HG03558 (cell line): Measurements from ENCODE around the gene HIVEP3.
"Not testable (repeated sequence)": the region's sequence is repeated elsewhere in the genome, so short reads cannot be mapped to it uniquely, and the experiment has no call there.

ENCODE experiments used
- ATAC-seq: cut with Tn5 transposase; IDR thresholded peaks from one replicate; pipeline ENCODE4 v1.9.1; 2021; ENCODE audit warnings: moderate number of reproducible peaks; ENCODE audit not compliant: unreplicated experiment; ENCODE audit errors: extremely low read depth

The HIVEP3 gene

GRCh38 chr1:41560931-41561330 is 357.8 kb downstream of the HIVEP3 start:
- no peak for ATAC-seq

- ATAC-seq, result no peak
Measured at GRCh38 chr1:41560496-41560895, 358.2 kb downstream of the HIVEP3 start.

DNA sequence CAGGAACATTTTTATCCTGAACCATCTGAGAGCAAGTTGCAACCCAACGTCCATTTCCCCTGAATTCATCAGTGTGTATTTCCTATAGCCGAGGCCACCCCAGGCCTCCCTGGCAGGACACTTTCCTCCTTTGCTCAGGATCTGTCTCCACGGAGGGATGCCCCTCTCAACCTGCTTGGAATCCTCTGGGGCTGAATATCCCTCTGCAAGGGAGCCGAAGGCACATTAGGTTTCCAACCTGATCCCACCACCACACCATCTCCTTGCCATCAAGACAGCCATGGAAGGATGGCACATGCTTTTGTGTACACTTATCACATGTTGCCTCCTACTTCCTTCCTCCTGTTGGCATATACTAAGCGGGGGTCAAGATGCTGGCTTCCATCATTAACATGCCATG is 359.4 kb downstream of the HIVEP3 start:
- ATAC-seq, result no peak

- ATAC-seq, result no peak
Measured at GRCh38 chr1:41558761-41559171, 360.0 kb downstream of the HIVEP3 start.

GRCh38 chr1:41557751-41558455 is 360.8 kb downstream of the HIVEP3 start:
- no peak for ATAC-seq

- ATAC-seq, result not testable (repeated sequence)
Measured at GRCh38 chr1:41554746-41555145, 364.0 kb downstream of the HIVEP3 start.

DNA sequence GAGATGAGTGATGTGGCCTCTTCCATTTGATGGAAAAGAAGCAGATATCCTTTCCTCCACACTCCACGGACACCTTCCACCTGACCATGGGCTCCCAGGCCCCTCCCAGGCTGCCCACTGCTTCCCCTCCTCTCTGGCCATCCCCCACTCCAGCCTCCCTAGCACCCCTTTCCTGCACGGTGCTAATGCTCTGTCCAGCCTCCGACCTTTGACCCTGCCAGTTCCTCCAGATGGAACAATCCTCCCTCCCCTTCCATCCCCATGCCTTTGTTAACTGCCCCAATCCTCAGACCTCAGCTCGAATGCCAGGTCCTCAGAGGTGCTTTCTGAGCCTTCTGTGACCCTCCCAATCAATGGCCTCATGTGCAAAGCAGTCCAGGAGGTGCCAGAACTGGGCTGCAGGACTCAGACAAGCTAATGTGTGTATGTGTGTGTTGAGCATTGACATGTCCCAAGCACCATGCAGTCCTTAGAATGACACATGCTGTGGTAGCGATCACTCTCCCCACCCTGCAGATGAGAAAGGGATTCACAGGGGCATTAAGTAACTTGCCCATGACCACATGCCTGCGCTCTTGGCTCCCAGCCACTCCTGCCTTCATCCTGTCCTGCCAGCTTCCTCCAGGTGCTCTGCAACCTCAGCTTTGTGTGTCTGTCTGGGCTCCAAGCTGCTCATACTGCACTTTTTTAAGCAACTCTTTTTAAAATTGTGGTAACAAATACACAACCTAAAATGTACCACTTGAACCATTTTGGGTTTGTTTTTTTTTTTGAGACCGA is 370.8 kb downstream of the HIVEP3 start:
- no peak for ATAC-seq

GRCh38 chr1:41547336-41547735 is 371.4 kb downstream of the HIVEP3 start:
- no peak for ATAC-seq

- no peak for ATAC-seq
Measured at GRCh38 chr1:41546833-41547135, 371.9 kb downstream of the HIVEP3 start.

DNA sequence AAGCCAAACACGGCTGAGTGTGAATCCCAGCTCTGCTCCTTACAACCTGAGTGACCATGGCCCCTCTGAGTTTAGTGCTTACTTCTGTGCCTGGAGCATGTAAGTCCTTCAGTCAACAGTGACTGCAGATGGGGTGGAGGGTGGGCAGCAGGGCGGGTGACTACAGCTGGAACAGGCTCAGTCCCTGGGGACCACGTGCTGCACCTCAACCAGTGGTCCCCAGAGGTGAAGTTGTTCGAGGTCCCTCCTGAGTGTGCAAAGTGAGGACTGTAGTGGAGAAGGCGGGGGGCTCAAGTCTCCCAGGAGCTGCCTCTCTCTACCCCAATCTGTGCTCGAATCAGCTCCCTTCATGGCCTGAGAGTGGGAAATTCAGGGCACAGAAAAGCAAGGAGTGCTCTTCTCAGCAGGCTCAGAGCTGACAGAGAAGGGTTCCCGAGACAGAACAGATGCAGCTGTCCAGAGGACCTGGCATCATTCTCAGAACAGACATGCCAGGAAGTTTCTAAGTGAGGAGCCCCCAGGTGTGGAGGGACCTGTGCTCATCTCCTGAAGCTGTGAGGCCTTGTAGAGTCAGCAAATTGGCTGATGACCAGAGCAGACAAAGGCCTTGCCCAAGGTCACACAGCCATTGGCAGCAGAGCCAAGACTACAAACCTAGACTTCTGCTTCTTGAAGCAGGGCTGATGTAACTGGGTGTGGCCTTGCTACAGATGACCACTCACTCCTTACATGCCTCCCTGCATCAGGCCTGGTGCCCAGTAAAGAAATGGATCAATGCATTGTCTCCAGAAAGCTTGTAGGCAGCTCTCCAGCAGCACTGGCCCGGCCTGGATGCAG is 372.5 kb downstream of the HIVEP3 start:
- no peak for ATAC-seq

DNA sequence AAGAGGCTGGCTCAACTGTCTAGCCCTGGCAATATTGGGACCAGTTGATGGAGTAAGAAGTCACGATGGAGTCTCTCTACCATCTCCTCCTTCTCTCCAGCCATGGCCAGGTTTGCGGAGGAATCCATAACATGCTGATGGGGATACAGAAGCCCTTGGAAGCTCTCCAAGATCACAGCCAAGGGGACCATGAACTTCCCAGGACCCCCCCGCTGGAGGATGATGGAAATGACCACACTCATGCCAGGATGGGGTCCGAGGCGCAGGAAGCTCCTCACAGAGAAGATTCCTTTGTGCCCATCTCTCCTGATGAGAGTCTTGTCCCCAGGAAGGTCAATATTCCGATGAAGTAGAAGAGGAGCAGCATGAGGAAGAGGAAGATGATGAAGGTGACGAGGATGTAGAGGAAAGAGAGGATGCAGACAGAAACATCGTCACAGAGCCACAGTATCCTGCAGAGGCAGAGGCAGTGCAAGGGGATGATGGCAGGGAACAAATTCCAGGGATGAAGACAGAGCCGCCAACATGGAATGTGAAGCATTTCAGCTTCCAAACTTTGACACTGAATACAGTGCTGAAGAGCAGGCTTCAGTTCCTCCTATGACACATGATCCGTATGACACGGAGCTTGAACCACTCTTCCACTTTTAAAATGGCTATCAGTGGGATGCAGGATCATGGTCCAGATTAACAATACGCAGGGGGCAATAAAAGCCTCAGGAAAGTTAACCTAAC is 376.4 kb downstream of the HIVEP3 start:
- no peak for ATAC-seq

DNA sequence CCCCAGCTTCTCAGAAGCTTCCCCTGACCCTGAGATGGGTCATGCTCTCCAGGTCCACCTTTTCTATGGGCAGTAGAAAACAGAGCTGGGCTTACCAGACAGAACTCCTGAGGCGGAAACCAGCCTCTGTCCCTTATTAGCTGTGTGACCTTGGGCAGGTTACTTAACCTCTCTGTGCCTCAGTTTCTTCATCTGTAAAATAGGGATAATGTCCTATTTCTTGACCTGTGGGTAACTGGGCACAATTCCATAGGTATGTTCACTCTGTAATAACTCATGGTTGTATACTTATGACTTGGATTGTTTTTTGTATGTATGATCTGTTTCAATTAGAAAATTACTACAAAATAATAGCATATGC is 377.1 kb downstream of the HIVEP3 start:
- no peak for ATAC-seq

DNA sequence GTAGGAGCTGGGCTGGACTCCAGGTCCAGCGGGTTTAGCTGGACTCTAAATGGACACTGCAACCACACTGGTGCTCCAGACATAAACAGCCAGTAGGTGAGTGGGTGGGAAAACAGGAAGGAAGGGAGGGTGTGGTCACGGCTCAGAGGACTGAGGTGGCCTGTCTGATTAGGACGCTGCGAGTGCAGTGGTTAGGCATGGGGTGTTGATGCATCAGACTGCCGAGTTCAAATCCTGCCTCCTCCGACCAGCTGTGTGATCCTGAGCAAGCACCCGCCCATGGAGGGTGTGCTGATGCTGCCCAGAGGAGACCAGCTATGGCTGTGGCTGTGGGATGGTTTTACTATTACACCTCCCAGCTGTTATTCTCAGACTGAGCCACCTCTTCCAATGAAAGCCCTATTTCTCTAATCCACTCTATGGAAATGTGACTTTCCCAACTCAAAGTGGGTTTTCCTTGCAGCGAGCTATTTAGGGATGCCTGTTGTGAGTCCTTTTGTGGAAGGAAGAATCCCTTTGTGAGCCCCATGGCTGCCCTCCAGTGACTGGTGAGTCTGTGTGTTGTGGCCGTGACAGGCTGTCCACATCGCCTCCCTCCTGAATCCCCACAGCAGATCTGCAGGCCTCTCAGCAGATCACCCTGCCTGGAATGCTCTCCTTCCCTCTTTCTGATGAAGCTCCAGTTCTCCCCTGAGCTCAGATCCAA is 377.7 kb downstream of the HIVEP3 start:
- ATAC-seq, result no peak

DNA sequence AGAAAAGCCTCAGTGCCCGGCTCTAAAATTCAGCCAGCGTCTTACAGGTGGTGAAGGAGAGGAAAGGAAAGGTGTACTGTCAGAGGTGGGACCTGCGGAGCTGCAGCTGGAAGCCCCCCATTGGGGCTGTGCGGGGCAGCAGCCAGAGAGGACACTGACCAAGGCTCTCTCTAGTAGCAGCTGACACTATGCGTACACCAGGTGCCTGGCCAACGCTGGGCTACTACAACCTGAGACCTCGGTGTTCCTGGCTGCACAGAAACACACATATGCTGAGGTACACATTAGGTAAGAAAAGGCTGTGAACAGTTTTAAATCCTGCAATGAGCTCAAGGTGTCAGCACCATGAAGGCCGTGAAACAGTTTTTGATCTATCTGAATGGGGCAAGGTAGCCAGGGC is 378.7 kb downstream of the HIVEP3 start:
- no peak for ATAC-seq

- no peak for ATAC-seq
Measured at GRCh38 chr1:41539418-41539805, 379.3 kb downstream of the HIVEP3 start.

GRCh38 chr1:41538741-41539417 is 379.8 kb downstream of the HIVEP3 start:
- no peak for ATAC-seq

- ATAC-seq, result no peak
Measured at GRCh38 chr1:41537788-41538351, 380.9 kb downstream of the HIVEP3 start.

DNA sequence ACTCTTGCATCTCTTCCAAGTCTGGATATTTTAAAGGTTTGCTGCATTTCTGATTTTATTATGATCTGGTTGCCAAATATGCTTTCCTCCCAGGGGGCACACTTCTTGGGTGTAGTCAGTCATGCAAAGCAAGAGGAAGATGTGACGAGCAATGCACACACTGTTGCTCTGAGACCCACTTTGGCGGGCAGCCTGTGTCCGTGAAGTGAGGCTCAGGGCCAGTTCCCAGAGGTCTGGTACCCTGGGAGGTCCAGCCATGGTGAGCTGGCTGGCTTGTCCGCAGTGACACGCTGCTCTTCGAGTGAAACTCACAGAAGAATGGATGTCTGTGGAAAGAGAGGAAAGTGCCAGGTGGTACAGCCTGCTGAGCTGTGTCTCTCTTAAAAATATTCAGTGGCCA is 381.5 kb downstream of the HIVEP3 start:
- ATAC-seq, result no peak

- ATAC-seq, result no peak
Measured at GRCh38 chr1:41536361-41536802, 382.3 kb downstream of the HIVEP3 start.
